T-cell (primary cell): ENCODE results near the gene C5orf15. TPM values are rescaled to one million over a fixed set of nuclear protein-coding genes. Genes with fewer than 3 reads are reported as not detected.

Experiments
- ATAC-seq, 4 experiments: fragments of 200-7000 bp in 3 of 4; fragments of 150-1000 bp in 1 of 4; cut with Tn5 transposase; replicated peaks in 1 of 4; 1 replicate in 3 of 4; 2 replicates in 1 of 4; pipeline ENCODE4 v1.10.0; 2021; ENCODE audit warnings: moderate library complexity in 3 of 4, mild to moderate bottlenecking in 2 of 4, moderate number of reproducible peaks in 1 of 4
- CTCF ChIA-PET, 2 donors: fragments of 300-600 bp; sonication (Branson Sonifier 250); formaldehyde crosslinking; loops; one replicate each; lab custom pipeline; 2022; ENCODE audit warnings: antibody characterized with exemption in 2 of 2; lab: Charles Lee
- POLR2A ChIA-PET, 2 donors: fragments of 300-600 bp; sonication (Branson Sonifier 250); formaldehyde crosslinking; loops; one replicate each; lab custom pipeline; 2022; ENCODE audit warnings: antibody characterized with exemption in 2 of 2; lab: Charles Lee
- DNase-seq, 35 experiments: peaks; one replicate each; pipeline versions ENCODE4 v3.0.0 to v3.0.0-alpha.2; 2013 to 2023
- H3K27ac ChIP-seq: one replicate; pipeline ENCODE4 v1.5.1; 2013; ENCODE audit warnings: low read length
- H3K27me3 ChIP-seq, 2 experiments: replicated peaks in 1 of 2; 1 replicate in 1 of 2; 2 replicates in 1 of 2; pipeline versions ENCODE4 v1.6.1 to v1.7.0; 2013; ENCODE audit warnings: low read length in 1 of 2, mixed read lengths in 1 of 2; ENCODE audit not compliant: control insufficient read depth in 2 of 2, insufficient read depth in 2 of 2; ENCODE audit errors: extremely low read depth in 1 of 2
- H3K36me3 ChIP-seq, 2 donors: 1 replicate in 1 of 2; 2 replicates in 1 of 2; pipeline versions ENCODE4 v1.6.1 to v1.7.0; 2013; ENCODE audit warnings: low read length in 1 of 2; ENCODE audit not compliant: control insufficient read depth in 2 of 2, insufficient read depth in 1 of 2; ENCODE audit errors: extremely low read depth in 1 of 2
- H3K4me1 ChIP-seq, 2 experiments: 1 replicate in 1 of 2; 2 replicates in 1 of 2; pipeline versions ENCODE4 v1.6.1 to v1.7.0; 2013; ENCODE audit warnings: low read length in 2 of 2, mixed read lengths in 1 of 2; ENCODE audit not compliant: insufficient read depth in 2 of 2, control insufficient read depth in 1 of 2; ENCODE audit errors: extremely low read depth in 1 of 2
- H3K4me3 ChIP-seq, 2 donors: 1 replicate in 1 of 2; 2 replicates in 1 of 2; pipeline versions ENCODE4 v1.5.1 to v1.7.0; 2013; ENCODE audit warnings: mild to moderate bottlenecking in 2 of 2, low read length in 1 of 2, moderate library complexity in 1 of 2; ENCODE audit not compliant: control insufficient read depth in 1 of 2; ENCODE audit errors: extremely low read depth in 1 of 2
- H3K9me3 ChIP-seq: 2 replicates; pipeline ENCODE4 v1.7.0; 2013
- H3K27ac Mint-ChIP-seq, 2 donors: one replicate each; pipeline ENCODE4 v1.8.0; 2020 to 2021; ENCODE audit warnings: mild to moderate bottlenecking in 2 of 2, mixed read lengths in 2 of 2
- H3K27me3 Mint-ChIP-seq, 2 donors: one replicate each; pipeline ENCODE4 v1.8.0; 2021 to 2022; ENCODE audit warnings: mixed read lengths in 2 of 2
- H3K36me3 Mint-ChIP-seq: one replicate; pipeline ENCODE4 v1.8.0; 2021; ENCODE audit warnings: mixed read lengths
- H3K4me1 Mint-ChIP-seq, 3 donors: one replicate each; pipeline ENCODE4 v1.8.0; 2020 to 2022; ENCODE audit warnings: mixed read lengths in 3 of 3, mild to moderate bottlenecking in 1 of 3
- H3K4me3 Mint-ChIP-seq, 3 donors: one replicate each; pipeline ENCODE4 v1.8.0; 2020 to 2022; ENCODE audit warnings: mild to moderate bottlenecking in 3 of 3, mixed read lengths in 3 of 3, moderate library complexity in 3 of 3
- H3K9me3 Mint-ChIP-seq, 3 donors: one replicate each; pipeline ENCODE4 v1.8.0; 2020 to 2022; ENCODE audit warnings: mixed read lengths in 3 of 3
- WGBS: methylation state at CpG from one replicate; pipeline ENCODE4 v1.1.5; 2013; ENCODE audit warnings: missing lambda C conversion rate; ENCODE audit not compliant: insufficient coverage; 5-methylcytosine and 5-hydroxymethylcytosine counted together
- total RNA-seq, 35 experiments: library from RNA in 6 of 35; stranded (reverse) in 6 of 35; fragments of 120-200 nt in 1 of 35; gene quantifications; one replicate each; pipeline versions ENCODE4 v1.2.1 to v1.2.4 and lab custom pipeline; 2013 to 2026

C5orf15 gene
- total RNA-seq, 5 donors from 2014 or later (not counting 1 experiment from before 2014, with no cell fraction given) = 12.6 to 14.7 (median 14.5) TPM

GRCh38 chr5:134004626-134005416 lies 36.4 kb upstream of the C5orf15 start, which contains the start of gene VDAC1:
TSS of gene VDAC1 (minus strand) at chr5:134004975. CDS start at chr5:133993012, 11,963 bp downstream.
- CTCF ChIA-PET = interaction anchor here (0.5 to 1.1 kb wide), 8 partner anchors 9 to 1900 kb away, joined by 3 to 10 read pairs (median 3); no protein-coding TSS in a partner anchor
- peak within 1 kb of the TSS; percentile 95 for H3K27ac ChIP-seq
- Mint-ChIP-seq H3K27me3 (no peaks in the 10 kb centered on the region), H3K27ac (peak within 1 kb of the TSS; percentile 90 to 91), H3K9me3 (no peaks in the 10 kb centered on the region), H3K36me3 (peaks cover 3% of the 10 kb centered on the region), H3K4me3 (peak within 1 kb of the TSS; percentile 79 to 91 (median 86)), H3K4me1 (peaks cover 42 to 46% (median 44%) of the 10 kb centered on the region in 3 donors)
- peak within 1 kb of the TSS; percentile 79 to 84 for H3K4me3 ChIP-seq
- H3K9me3 ChIP-seq = no peaks in the 10 kb centered on the region
- peaks cover 0 to 1% of the 10 kb centered on the region in 2 donors for H3K36me3 ChIP-seq
- DNase-seq (peak; percentile 69 to 95 (median 86)), ATAC-seq (peak; percentile 82 to 89 (median 86))
- peaks cover 9 to 51% of the 10 kb centered on the region in 2 experiments for H3K4me1 ChIP-seq
- H3K27me3 ChIP-seq = peaks cover 0 to 2% of the 10 kb centered on the region in 2 experiments
- WGBS = under 1% methylated on average over 96 of the region's 96 CpGs
- POLR2A ChIA-PET = interaction anchor here (0.6 to 0.9 kb wide), 7 partner anchors 11 to 646 kb away, joined by 3 to 7 read pairs (median 3); no protein-coding TSS in a partner anchor

- Histone ChIP-seq H3K36me3 (peaks cover 0 to 5% of the 10 kb centered on the region in 2 donors), H3K4me1 (peaks cover 9 to 54% of the 10 kb centered on the region in 2 experiments), H3K4me3 (peak overlapping the region; percentile 79 to 84), H3K27ac (peak overlapping the region; percentile 95), H3K9me3 (no peaks in the 10 kb centered on the region), H3K27me3 (peaks cover 0 to 2% of the 10 kb centered on the region in 2 experiments)
- H3K9me3 Mint-ChIP-seq = no peaks in the 10 kb centered on the region
- under 1% methylated on average over 90 of the region's 90 CpGs for WGBS
- H3K4me1 Mint-ChIP-seq = peaks cover 50 to 54% (median 51%) of the 10 kb centered on the region in 3 donors
- ATAC-seq (peak in 3 of 4 experiments; percentile 2 to 10 (median 9)), DNase-seq (peak in 21 of 35 experiments; percentile 3 to 64 (median 15))
- H3K27ac Mint-ChIP-seq = peak overlapping the region; percentile 89 to 90
- CTCF ChIA-PET = interaction anchor here (0.5 to 1.1 kb wide), 4 partner anchors 23 to 522 kb away, joined by 3 to 4 read pairs (median 3); no protein-coding TSS in a partner anchor
- H3K27me3 Mint-ChIP-seq = no peaks in the 10 kb centered on the region
- peaks cover 3% of the 10 kb centered on the region for H3K36me3 Mint-ChIP-seq
- peak overlapping the region; percentile 79 to 91 (median 86) for H3K4me3 Mint-ChIP-seq
- POLR2A ChIA-PET = interaction anchor here (0.5 to 1.2 kb wide), 6 partner anchors 10 to 368 kb away, joined by 3 to 6 read pairs (median 3); partner anchors contain the start of gene PPP2CA (in 1 of the 2)
Measured at GRCh38 chr5:134003817-134004625, 35.6 kb upstream of the C5orf15 start.

GRCh38 chr5:134003064-134003816 lies 34.8 kb upstream of the C5orf15 start:
- peak overlapping the region; percentile 79 to 91 (median 86) for H3K4me3 Mint-ChIP-seq
- peaks cover 3% of the 10 kb centered on the region for H3K36me3 Mint-ChIP-seq
- no peak for ATAC-seq
- H3K27me3 ChIP-seq = peaks cover 0 to 2% of the 10 kb centered on the region in 2 experiments
- no peaks in the 10 kb centered on the region for H3K27me3 Mint-ChIP-seq
- no CpG with 5 or more reads among the region's 11 CpGs for WGBS
- no peaks in the 10 kb centered on the region for H3K9me3 ChIP-seq
- CTCF ChIA-PET = interaction anchor here (0.5 to 1.1 kb wide), 4 partner anchors 22 to 523 kb away, joined by 3 to 4 read pairs (median 3); no protein-coding TSS in a partner anchor
- peak in 1 of 35 experiments; percentile 9 for DNase-seq
- POLR2A ChIA-PET = interaction anchor here in 1 of 2 donors (0.6 to 1.2 kb wide), 6 partner anchors 10 to 224 kb away, joined by 3 to 7 read pairs (median 3); partner anchors contain the start of gene C5orf15
- H3K4me3 ChIP-seq = peak overlapping the region; percentile 62 to 79
- H3K4me1 ChIP-seq = peaks cover 9 to 59% of the 10 kb centered on the region in 2 experiments
- H3K9me3 Mint-ChIP-seq = no peaks in the 10 kb centered on the region
- H3K36me3 ChIP-seq = peaks cover 0 to 5% of the 10 kb centered on the region in 2 donors
- H3K27ac ChIP-seq = peak overlapping the region; percentile 67
- H3K27ac Mint-ChIP-seq = peak overlapping the region; percentile 89 to 90
- H3K4me1 Mint-ChIP-seq = peaks cover 53 to 58% (median 55%) of the 10 kb centered on the region in 3 donors

GRCh38 chr5:134001938-134002731 lies 33.7 kb upstream of the C5orf15 start:
- DNase-seq (no peak), ATAC-seq (no peak)
- peaks cover 0 to 5% of the 10 kb centered on the region in 2 donors for H3K36me3 ChIP-seq
- Mint-ChIP-seq H3K36me3 (peaks cover 3% of the 10 kb centered on the region), H3K27me3 (no peaks in the 10 kb centered on the region), H3K4me3 (peak overlapping the region; percentile 32 to 91 (median 79)), H3K27ac (no peak overlapping the region), H3K4me1 (peaks cover 59 to 63% (median 60%) of the 10 kb centered on the region in 3 donors), H3K9me3 (no peaks in the 10 kb centered on the region)
- H3K27ac ChIP-seq = no peak overlapping the region
- no peaks in the 10 kb centered on the region for H3K9me3 ChIP-seq
- no peaks in the 10 kb centered on the region for H3K27me3 ChIP-seq
- H3K4me1 ChIP-seq = peaks cover 9 to 59% of the 10 kb centered on the region in 2 experiments
- CTCF ChIA-PET = no interaction called here
- H3K4me3 ChIP-seq = no peak overlapping the region
- 100% methylated on average over 3 of the region's 13 CpGs for WGBS
- POLR2A ChIA-PET = no interaction called here

GRCh38 chr5:134000696-134001453 lies 32.5 kb upstream of the C5orf15 start:
- Histone ChIP-seq H3K4me1 (peaks cover 9 to 66% of the 10 kb centered on the region in 2 experiments), H3K9me3 (no peaks in the 10 kb centered on the region), H3K27ac (no peak overlapping the region), H3K27me3 (no peaks in the 10 kb centered on the region), H3K36me3 (peaks cover 0 to 5% of the 10 kb centered on the region in 2 donors), H3K4me3 (no peak overlapping the region)
- Mint-ChIP-seq H3K9me3 (no peaks in the 10 kb centered on the region), H3K27me3 (no peaks in the 10 kb centered on the region), H3K36me3 (peaks cover 3% of the 10 kb centered on the region), H3K4me1 (peaks cover 67 to 73% (median 68%) of the 10 kb centered on the region in 3 donors), H3K4me3 (peak overlapping the region in 1 of 3 donors; percentile 10), H3K27ac (no peak overlapping the region)
- 90% methylated on average over 5 of the region's 10 CpGs for WGBS
- no peak for ATAC-seq
- POLR2A ChIA-PET = no interaction called here
- DNase-seq = no peak
- CTCF ChIA-PET = no interaction called here
